Measurements from ENCODE around the gene ZSCAN16. TPM values are rescaled to one million over a fixed set of nuclear protein-coding genes. Genes with fewer than 3 reads are reported as not detected.

Gene ZSCAN16
- total RNA-seq, 2 donors from 2014 or later, result 1.3 to 5.9 TPM

- intact Hi-C loops (cut with DNase I), result no loop called here
These were observed 43.5 kb downstream of the ZSCAN16 start for GRCh38 chr6:28167926-28168325.

GRCh38 chr6:28171271-28171670 is 46.9 kb downstream of the ZSCAN16 start:
- WGBS, 2 donors, result 56 to 58% methylated on average over 2 of the region's 2 CpGs
- no peaks in the 10 kb centered on the region for H3K27me3 ChIP-seq
- H3K4me3 ChIP-seq, result no peak overlapping the region
- ATAC-seq, result no peak
- H3K36me3 ChIP-seq (replicated peaks in 1 of 2; ENCODE audit: insufficient read depth in 1 of 2, low read depth in 2 of 2), result no peaks in the 10 kb centered on the region
- H3K9me3 ChIP-seq, result no peaks in the 10 kb centered on the region
- no peak for DNase-seq
- intact Hi-C loops (cut with DNase I), result no loop called here
- H3K4me1 ChIP-seq, result no peaks in the 10 kb centered on the region
- no peak for TF ChIP-seq CTCF (IDR thresholded peaks at IDR 0.05)
- no peak for TF ChIP-seq POLR2A (IDR thresholded peaks at IDR 0.05)
- no peak overlapping the region for H3K27ac ChIP-seq

More at GRCh38 chr6:28167926-28168325, 43.5 kb downstream of the ZSCAN16 start:
- WGBS, 2 donors, result 71 to 75% methylated on average over 1 of the region's 1 CpG
- Histone ChIP-seq H3K36me3 (replicated peaks in 1 of 2; ENCODE audit: insufficient read depth in 1 of 2, low read depth in 2 of 2) (no peaks in the 10 kb centered on the region), H3K4me1 (no peaks in the 10 kb centered on the region), H3K27ac (no peak overlapping the region), H3K27me3 (no peaks in the 10 kb centered on the region), H3K9me3 (no peaks in the 10 kb centered on the region), H3K4me3 (no peak overlapping the region)
- DNase-seq (no peak), ATAC-seq (no peak)
- TF ChIP-seq POLR2A (IDR thresholded peaks at IDR 0.05) (no peak), CTCF (IDR thresholded peaks at IDR 0.05) (no peak)

- Histone ChIP-seq H3K9me3 (no peaks in the 10 kb centered on the region), H3K4me3 (no peak overlapping the region), H3K4me1 (no peaks in the 10 kb centered on the region), H3K36me3 (replicated peaks in 1 of 2; ENCODE audit: insufficient read depth in 1 of 2, low read depth in 2 of 2) (no peaks in the 10 kb centered on the region), H3K27ac (no peak overlapping the region), H3K27me3 (no peaks in the 10 kb centered on the region)
- DNase-seq, result no peak
- no peak for ATAC-seq
- TF ChIP-seq CTCF (IDR thresholded peaks at IDR 0.05), result no peak
- TF ChIP-seq POLR2A (IDR thresholded peaks at IDR 0.05), result no peak
- intact Hi-C loops (cut with DNase I), result no loop called here
- WGBS, 2 donors, result 84 to 92% methylated on average over 2 of the region's 2 CpGs
These were observed 47.6 kb downstream of the ZSCAN16 start for GRCh38 chr6:28172006-28172405.

GRCh38 chr6:28176373-28176772 is 52.0 kb downstream of the ZSCAN16 start:
- TF ChIP-seq CTCF (IDR thresholded peaks at IDR 0.05) (no peak), POLR2A (IDR thresholded peaks at IDR 0.05) (no peak)
- H3K36me3 ChIP-seq (replicated peaks in 1 of 2; ENCODE audit: insufficient read depth in 1 of 2, low read depth in 2 of 2), result no peaks in the 10 kb centered on the region
- ATAC-seq (no peak), DNase-seq (no peak)
- 81 to 88% methylated on average over 1 of the region's 1 CpG for WGBS, 2 donors
- no peaks in the 10 kb centered on the region for H3K4me1 ChIP-seq
- H3K27me3 ChIP-seq, result no peaks in the 10 kb centered on the region
- intact Hi-C loops (cut with DNase I), result no loop called here
- no peak overlapping the region for H3K4me3 ChIP-seq
- H3K27ac ChIP-seq, result no peak overlapping the region
- no peaks in the 10 kb centered on the region for H3K9me3 ChIP-seq

Other genes starting within 250 kb of the ZSCAN16 start
- not detected for gene OR2B2, start 212.2 kb upstream of the ZSCAN16 start, total RNA-seq
- gene OR2B6, start 167.4 kb upstream of the ZSCAN16 start, total RNA-seq, result not detected
- gene ZNF165, start 44.0 kb upstream of the ZSCAN16 start, total RNA-seq, result 1 to 10 TPM; 2.9 to 4.3 TPM
- 10 to 100 TPM; 12.5 to 14.8 TPM for gene ZKSCAN8, start 17.3 kb downstream of the ZSCAN16 start, total RNA-seq
- 10 to 100 TPM in 1 of 2 donors, 1 to 10 TPM in 1; 9.1 to 10.9 TPM for gene ZSCAN9, start 100.7 kb downstream of the ZSCAN16 start, total RNA-seq
- gene ZKSCAN4, start 127.7 kb downstream of the ZSCAN16 start, total RNA-seq, result 1 to 10 TPM; 2.3 to 2.6 TPM
- under 1 TPM in 1 of 2 donors, not detected in 1; 0.52 TPM for gene NKAPL, start 134.7 kb downstream of the ZSCAN16 start, total RNA-seq
- gene ZSCAN26, start 142.5 kb downstream of the ZSCAN16 start, total RNA-seq, result 10 to 100 TPM in 1 of 2 donors, 1 to 10 TPM in 1; 8.2 to 22.8 TPM
- gene PGBD1, start 157.0 kb downstream of the ZSCAN16 start, total RNA-seq, result 1 to 10 TPM in 1 of 2 donors, under 1 TPM in 1; 0.66 to 2.3 TPM
- 10 to 100 TPM; 14.0 to 26.4 TPM for gene ZSCAN31, start 211.5 kb downstream of the ZSCAN16 start, total RNA-seq
- gene ZKSCAN3, start 225.3 kb downstream of the ZSCAN16 start, total RNA-seq, result 1 to 10 TPM; 1.3 to 1.6 TPM